Measurements from ENCODE around the gene NAIF1.
A peak's percentile ranks its signal among the peaks of the same experiment; 100 is the strongest.
"Not testable (repeated sequence)": the region's sequence is repeated elsewhere in the genome, so short reads cannot be mapped to it uniquely, and the experiment has no call there.

Gene NAIF1

GRCh38 chr9:128036522-128036921 lies 30.6 kb downstream of the NAIF1 start:
- DNase-seq (ENCODE audit: extremely low read depth in 1 of 2, low read depth in 1 of 2), result not testable (repeated sequence)

GRCh38 chr9:128034821-128035652 lies 32.1 kb downstream of the NAIF1 start:
- peak; percentile 29 to 47 for DNase-seq (ENCODE audit: extremely low read depth in 1 of 2, low read depth in 1 of 2)

GRCh38 chr9:128033609-128034008 lies 33.5 kb downstream of the NAIF1 start:
- no peak for DNase-seq (ENCODE audit: extremely low read depth in 1 of 2, low read depth in 1 of 2)

- no peak for DNase-seq (ENCODE audit: extremely low read depth in 1 of 2, low read depth in 1 of 2)
Measured at GRCh38 chr9:128027705-128028104, 39.4 kb downstream of the NAIF1 start.

GRCh38 chr9:128026773-128027541 lies 40.2 kb downstream of the NAIF1 start:
- DNase-seq (ENCODE audit: extremely low read depth in 1 of 2, low read depth in 1 of 2), result peak; percentile 30 to 63

- DNase-seq (ENCODE audit: extremely low read depth in 1 of 2, low read depth in 1 of 2), result peak; percentile 33 to 63
Measured at GRCh38 chr9:128026255-128026772, 40.8 kb downstream of the NAIF1 start.

- DNase-seq (ENCODE audit: extremely low read depth in 1 of 2, low read depth in 1 of 2), result no peak
Measured at GRCh38 chr9:128025736-128026135, 41.4 kb downstream of the NAIF1 start.

- no peak for DNase-seq (ENCODE audit: extremely low read depth in 1 of 2, low read depth in 1 of 2)
Measured at GRCh38 chr9:128024761-128025308, 42.3 kb downstream of the NAIF1 start.

GRCh38 chr9:128023671-128024070 lies 43.4 kb downstream of the NAIF1 start:
- DNase-seq (ENCODE audit: extremely low read depth in 1 of 2, low read depth in 1 of 2), result not testable (repeated sequence)

- no peak for DNase-seq (ENCODE audit: extremely low read depth in 1 of 2, low read depth in 1 of 2)
Measured at GRCh38 chr9:128022886-128023285, 44.2 kb downstream of the NAIF1 start.

- no peak for DNase-seq (ENCODE audit: extremely low read depth in 1 of 2, low read depth in 1 of 2)
Measured at GRCh38 chr9:128021098-128021497, 46.0 kb downstream of the NAIF1 start.

GRCh38 chr9:128020692-128021091 lies 46.4 kb downstream of the NAIF1 start:
- no peak for DNase-seq (ENCODE audit: extremely low read depth in 1 of 2, low read depth in 1 of 2)

- DNase-seq (ENCODE audit: extremely low read depth in 1 of 2, low read depth in 1 of 2), result no peak
Measured at GRCh38 chr9:128015696-128016095, 51.4 kb downstream of the NAIF1 start.

Measured in stimulated activated CD8-positive, alpha-beta memory T cell treated with anti-CD3 and anti-CD28 coated beads, Interleukin-7, amount 100 ng/mL, for 48 hours (primary cell).